Stimulated activated CD4-positive, alpha-beta T cell treated with anti-CD3 and anti-CD28 coated beads, Interleukin-15, amount 100 ng/mL, for 24 hours (primary cell): ENCODE results near the gene POU6F1.

Experiments
- DNase-seq: peaks from one replicate; pipeline ENCODE4 v3.0.0-alpha.2; 2020

The POU6F1 gene

GRCh38 chr12:51197736-51198567 lies 19.9 kb downstream of the POU6F1 start:
- DNase-seq: no peak

- no peak for DNase-seq
Observed at GRCh38 chr12:51196547-51196946, 21.3 kb downstream of the POU6F1 start.

- DNase-seq: no peak
Observed at GRCh38 chr12:51195841-51196240, 22.0 kb downstream of the POU6F1 start.

- DNase-seq: no peak
Observed at GRCh38 chr12:51192284-51192671, 25.6 kb downstream of the POU6F1 start.

- DNase-seq: no peak
Observed at GRCh38 chr12:51191516-51192283, 26.2 kb downstream of the POU6F1 start.

GRCh38 chr12:51190820-51191219 lies 27.0 kb downstream of the POU6F1 start:
- no peak for DNase-seq

- no peak for DNase-seq
Observed at GRCh38 chr12:51189790-51190355, 28.0 kb downstream of the POU6F1 start.

GRCh38 chr12:51188359-51189051 lies 29.4 kb downstream of the POU6F1 start:
- no peak for DNase-seq

- DNase-seq: no peak
Observed at GRCh38 chr12:51187370-51187987, 30.4 kb downstream of the POU6F1 start.

GRCh38 chr12:51186465-51187085 lies 31.3 kb downstream of the POU6F1 start:
- DNase-seq: no peak

- DNase-seq: no peak
Observed at GRCh38 chr12:51185171-51185717, 32.6 kb downstream of the POU6F1 start.

- no peak for DNase-seq
Observed at GRCh38 chr12:51183816-51184215, 34.0 kb downstream of the POU6F1 start.

- no peak for DNase-seq
Observed at GRCh38 chr12:51183349-51183748, 34.5 kb downstream of the POU6F1 start.

GRCh38 chr12:51181558-51181957 lies 36.3 kb downstream of the POU6F1 start:
- DNase-seq: no peak

- no peak for DNase-seq
Observed at GRCh38 chr12:51177897-51178296, 40.0 kb downstream of the POU6F1 start.

GRCh38 chr12:51174501-51174900 lies 43.4 kb downstream of the POU6F1 start:
- no peak for DNase-seq

- peak; percentile 96 for DNase-seq
Observed at GRCh38 chr12:51172515-51173431, 45.1 kb downstream of the POU6F1 start, which contains the start of gene TFCP2. Gene TFCP2 (minus strand): TSS chr12:51173135. CDS start chr12:51172422, 713 bp downstream.

- no peak for DNase-seq
Observed at GRCh38 chr12:51171884-51172514, 45.9 kb downstream of the POU6F1 start.

- DNase-seq: no peak
Observed at GRCh38 chr12:51163795-51164194, 54.1 kb downstream of the POU6F1 start.

- no peak for DNase-seq
Observed at GRCh38 chr12:51162217-51162616, 55.6 kb downstream of the POU6F1 start.
